GM19023 (cell line): ENCODE measurements around the gene LRRC75A.

Experiments
- ATAC-seq: cut with Tn5 transposase; IDR thresholded peaks from one replicate; pipeline ENCODE4 v1.9.1; 2021; ENCODE audit warnings: mild to moderate bottlenecking, moderate library complexity; ENCODE audit not compliant: unreplicated experiment

LRRC75A gene

GRCh38 chr17:16473044-16474011 is 18.7 kb downstream of the LRRC75A start:
- ATAC-seq = no peak

GRCh38 chr17:16472539-16472938 is 19.5 kb downstream of the LRRC75A start:
- ATAC-seq = no peak

- no peak for ATAC-seq
Observed at GRCh38 chr17:16471295-16471694, 20.7 kb downstream of the LRRC75A start.

GRCh38 chr17:16470265-16470664 is 21.7 kb downstream of the LRRC75A start:
- no peak for ATAC-seq

- no peak for ATAC-seq
Observed at GRCh38 chr17:16468428-16468992, 23.5 kb downstream of the LRRC75A start.

- no peak for ATAC-seq
Observed at GRCh38 chr17:16467886-16468285, 24.1 kb downstream of the LRRC75A start.

- ATAC-seq = no peak
Observed at GRCh38 chr17:16467044-16467443, 24.9 kb downstream of the LRRC75A start.

GRCh38 chr17:16466407-16466806 is 25.6 kb downstream of the LRRC75A start:
- no peak for ATAC-seq

- no peak for ATAC-seq
Observed at GRCh38 chr17:16465861-16466338, 26.1 kb downstream of the LRRC75A start.

GRCh38 chr17:16465052-16465312 is 27.0 kb downstream of the LRRC75A start:
- ATAC-seq = no peak

GRCh38 chr17:16464303-16465051 is 27.5 kb downstream of the LRRC75A start:
- no peak for ATAC-seq

GRCh38 chr17:16463358-16464302 is 28.4 kb downstream of the LRRC75A start:
- ATAC-seq = no peak

GRCh38 chr17:16462070-16462864 is 29.7 kb downstream of the LRRC75A start:
- no peak for ATAC-seq

GRCh38 chr17:16461606-16461866 is 30.5 kb downstream of the LRRC75A start:
- ATAC-seq = no peak

GRCh38 chr17:16460796-16461605 is 31.0 kb downstream of the LRRC75A start:
- no peak for ATAC-seq

GRCh38 chr17:16459855-16460550 is 32.0 kb downstream of the LRRC75A start:
- ATAC-seq = no peak

GRCh38 chr17:16459271-16459670 is 32.7 kb downstream of the LRRC75A start:
- ATAC-seq = no peak

GRCh38 chr17:16456742-16457316 is 35.2 kb downstream of the LRRC75A start:
- no peak for ATAC-seq
